Vagina (tissue), 2 donors: ENCODE results near the gene ARTN. TPM values are rescaled to one million over a fixed set of nuclear protein-coding genes. Genes with fewer than 3 reads are reported as not detected.

Source experiments
- DNase-seq, 2 donors: peaks; one replicate each; pipeline ENCODE4 v3.0.0-alpha.2; 2017; ENCODE audit errors: extremely low spot score in 2 of 2
- H3K27ac ChIP-seq: fragments of 200-600 bp; sonication (generic); one replicate; pipeline ENCODE4 v1.5.1; 2019
- H3K27me3 ChIP-seq: fragments of 200-600 bp; sonication (generic); one replicate; pipeline ENCODE4 v1.5.1; 2019
- H3K36me3 ChIP-seq, 2 donors: fragments of 200-600 bp; sonication (generic); one replicate each; pipeline ENCODE4 v1.5.1; 2017 to 2019
- H3K4me1 ChIP-seq: fragments of 200-600 bp; sonication (generic); one replicate; pipeline ENCODE4 v1.5.1; 2019
- H3K4me3 ChIP-seq, 2 donors: fragments of 200-600 bp; sonication (generic); 1 replicate in 1 of 2; 2 replicates in 1 of 2; pipeline ENCODE4 v1.5.1; 2016 to 2019
- H3K9me3 ChIP-seq: fragments of 200-600 bp; sonication (generic); one replicate; pipeline ENCODE4 v1.5.1; 2019
- CTCF ChIP-seq, 3 experiments: fragments of 450-650 bp in 2 of 3; fragments of 200-600 bp in 1 of 3; sonication (generic) in 1 of 3; IDR thresholded peaks; one replicate each; pipeline ENCODE4 v1.5.1; 2017 to 2019; ENCODE audit warnings: antibody characterized with exemption in 3 of 3, mild to moderate bottlenecking in 2 of 3, moderate library complexity in 2 of 3
- POLR2A ChIP-seq, 2 donors: fragments of 450-650 bp; IDR thresholded peaks; one replicate each; pipeline ENCODE4 v1.6.1; 2017; ENCODE audit warnings: antibody characterized with exemption in 2 of 2, mild to moderate bottlenecking in 2 of 2, moderate library complexity in 2 of 2
- POLR2AphosphoS5 ChIP-seq, 2 donors: sonication (generic); formaldehyde crosslinking; IDR thresholded peaks; one replicate each; pipeline ENCODE4 v1.9.0; 2017; ENCODE audit warnings: antibody characterized with exemption in 2 of 2, mild to moderate bottlenecking in 2 of 2, low read depth in 1 of 2; ENCODE audit not compliant: insufficient read depth in 1 of 2
- intact Hi-C: fragments of 100-400 bp; cut with DNase I; formaldehyde crosslinking; loops from one replicate; pipeline ENCODE4 v1.15.1; 2023
- total RNA-seq: library from RNA; depleted of rRNA; stranded (reverse); fragments of >200 nt; gene quantifications from one replicate; pipeline ENCODE4 v1.2.3, GENCODE V29; 2016

ARTN gene
- total RNA-seq, 1 donor from 2014 or later = 17.4 TPM

- TF ChIP-seq CTCF (IDR thresholded peaks at IDR 0.05) (no peak), POLR2AphosphoS5 (IDR thresholded peaks at IDR 0.05; ENCODE audit: insufficient read depth in 1 of 2, low read depth in 1 of 2) (no peak), POLR2A (IDR thresholded peaks at IDR 0.05) (no peak)
- DNase-seq = no peak
- Histone ChIP-seq H3K9me3 (no peaks in the 10 kb centered on the region), H3K4me3 (no peak overlapping the region), H3K27ac (no peak overlapping the region), H3K36me3 (peaks cover 0 to 42% of the 10 kb centered on the region in 2 donors), H3K27me3 (no peaks in the 10 kb centered on the region), H3K4me1 (no peaks in the 10 kb centered on the region)
- intact Hi-C loops = no loop called here
These were observed 25.0 kb downstream of the ARTN start for GRCh38 chr1:43958351-43959255.

- H3K27ac ChIP-seq = no peak overlapping the region
- TF ChIP-seq POLR2A (IDR thresholded peaks at IDR 0.05) (no peak), CTCF (IDR thresholded peaks at IDR 0.05) (no peak), POLR2AphosphoS5 (IDR thresholded peaks at IDR 0.05; ENCODE audit: insufficient read depth in 1 of 2, low read depth in 1 of 2) (no peak)
- H3K4me3 ChIP-seq = no peak overlapping the region
- DNase-seq = no peak
- peaks cover 0 to 42% of the 10 kb centered on the region in 2 donors for H3K36me3 ChIP-seq
- no peaks in the 10 kb centered on the region for H3K27me3 ChIP-seq
- intact Hi-C loops = no loop called here
- H3K4me1 ChIP-seq = no peaks in the 10 kb centered on the region
- H3K9me3 ChIP-seq = no peaks in the 10 kb centered on the region
These were observed 27.2 kb downstream of the ARTN start for GRCh38 chr1:43960798-43961197.

- Histone ChIP-seq H3K36me3 (peaks cover 0 to 42% of the 10 kb centered on the region in 2 donors), H3K4me3 (no peak overlapping the region), H3K27me3 (no peaks in the 10 kb centered on the region), H3K27ac (no peak overlapping the region), H3K9me3 (no peaks in the 10 kb centered on the region), H3K4me1 (no peaks in the 10 kb centered on the region)
- no peak for DNase-seq
- TF ChIP-seq CTCF (IDR thresholded peaks at IDR 0.05) (no peak), POLR2AphosphoS5 (IDR thresholded peaks at IDR 0.05; ENCODE audit: insufficient read depth in 1 of 2, low read depth in 1 of 2) (no peak), POLR2A (IDR thresholded peaks at IDR 0.05) (no peak)
- intact Hi-C loops = no loop called here
These were observed 28.1 kb downstream of the ARTN start for GRCh38 chr1:43961692-43962091.

GRCh38 chr1:43962324-43962723, 28.7 kb downstream of the ARTN start:
- no peak for DNase-seq
- Histone ChIP-seq H3K4me1 (no peaks in the 10 kb centered on the region), H3K27ac (no peak overlapping the region), H3K9me3 (no peaks in the 10 kb centered on the region), H3K36me3 (peaks cover 0 to 36% of the 10 kb centered on the region in 2 donors), H3K27me3 (no peaks in the 10 kb centered on the region), H3K4me3 (no peak overlapping the region)
- intact Hi-C loops = no loop called here
- TF ChIP-seq POLR2A (IDR thresholded peaks at IDR 0.05) (no peak), CTCF (IDR thresholded peaks at IDR 0.05) (no peak), POLR2AphosphoS5 (IDR thresholded peaks at IDR 0.05; ENCODE audit: insufficient read depth in 1 of 2, low read depth in 1 of 2) (no peak)

- Histone ChIP-seq H3K36me3 (peaks cover 0 to 29% of the 10 kb centered on the region in 2 donors), H3K27ac (no peak overlapping the region), H3K4me3 (no peak overlapping the region), H3K27me3 (no peaks in the 10 kb centered on the region), H3K9me3 (no peaks in the 10 kb centered on the region), H3K4me1 (no peaks in the 10 kb centered on the region)
- TF ChIP-seq CTCF (IDR thresholded peaks at IDR 0.05) (no peak), POLR2AphosphoS5 (IDR thresholded peaks at IDR 0.05; ENCODE audit: insufficient read depth in 1 of 2, low read depth in 1 of 2) (no peak), POLR2A (IDR thresholded peaks at IDR 0.05) (no peak)
- no peak for DNase-seq
- intact Hi-C loops = no loop called here
These were observed 29.4 kb downstream of the ARTN start for GRCh38 chr1:43963006-43963405.
